Testis (tissue), 5 donors: Measurements from ENCODE around the gene DIAPH2. TPM values are rescaled to one million over a fixed set of nuclear protein-coding genes. Genes with fewer than 3 reads are reported as not detected.

ENCODE experiments used
- DNase-seq: peaks from one replicate; pipeline ENCODE4 v3.0.0-alpha.2; 2019
- H3K27ac ChIP-seq, 2 donors: fragments of 200-600 bp; sonication (generic); one replicate each; pipeline ENCODE4 v1.5.1; 2019
- H3K27me3 ChIP-seq: fragments of 200-600 bp; sonication (generic); one replicate; pipeline ENCODE4 v1.5.1; 2019
- H3K36me3 ChIP-seq: fragments of 200-600 bp; sonication (generic); one replicate; pipeline ENCODE4 v1.5.1; 2017; ENCODE audit warnings: low read depth; ENCODE audit errors: missing control alignments
- H3K4me1 ChIP-seq: fragments of 200-600 bp; sonication (generic); one replicate; pipeline ENCODE4 v1.5.1; 2019
- H3K4me3 ChIP-seq, 2 donors: fragments of 200-600 bp; sonication (generic); one replicate each; pipeline ENCODE4 v1.5.1; 2017 to 2019
- H3K9me3 ChIP-seq: fragments of 200-600 bp; sonication (generic); one replicate; pipeline ENCODE4 v1.5.1; 2017
- CTCF ChIP-seq, 3 experiments: fragments of 450-650 bp in 2 of 3; fragments of 200-600 bp in 1 of 3; sonication (generic) in 1 of 3; IDR thresholded peaks; one replicate each; pipeline ENCODE4 v1.5.1; 2016 to 2019; ENCODE audit warnings: antibody characterized with exemption in 3 of 3, mild to moderate bottlenecking in 2 of 3, moderate library complexity in 1 of 3
- POLR2A ChIP-seq: fragments of 450-650 bp; IDR thresholded peaks from one replicate; pipeline ENCODE4 v1.6.1; 2017; ENCODE audit warnings: antibody characterized with exemption, mild to moderate bottlenecking, moderate library complexity
- WGBS, 2 donors: methylation state at CpG; one replicate each; pipeline ENCODE4 v1.1.5; 2018; 5-methylcytosine and 5-hydroxymethylcytosine counted together
- intact Hi-C: fragments of 100-400 bp; cut with DNase I; formaldehyde crosslinking; loops from one replicate; pipeline ENCODE4 v1.15.1; 2023; ENCODE audit warnings: low total_unique reads
- long read RNA-seq, 2 donors: transcript quantifications; one replicate each; lab custom pipeline, GENCODE V29; 2026
- polyA plus RNA-seq: library from polyadenylated mRNA; stranded (reverse); fragments of 350-450 nt; fragmentation: Illumina TruSeq; extraction: RNeasy Lipid Tissue Mini Kit (QIAGEN cat#74804); gene quantifications from one replicate; pipeline ENCODE4 v1.2.3, GENCODE V29; 2014; ENCODE audit warnings: low read depth, low replicate concordance; ENCODE audit not compliant: insufficient read depth
- total RNA-seq, 2 donors: library from RNA; depleted of rRNA; stranded (reverse); fragments of >200 nt; gene quantifications; one replicate each; pipeline ENCODE4 v1.2.3, GENCODE V29; 2016

The DIAPH2 gene
- total RNA-seq: 10 to 100 TPM; 67.4 to 68.3 TPM
- polyA plus RNA-seq: 13.1 TPM
- long read RNA-seq, donor 1, partial matches to known transcripts: 0 of 1 reads
- long read RNA-seq, donor 1, other reads (novel, unspliced or antisense): 0 of 1 reads
- long read RNA-seq, donor 2: 0 reads

- Histone ChIP-seq H3K9me3 (no peaks in the 10 kb centered on the region), H3K4me3 (peak within 1 kb of the TSS; percentile 60 to 76), H3K27ac (peak within 1 kb of the TSS; percentile 77 to 81), H3K36me3 (no peaks in the 10 kb centered on the region), H3K27me3 (no peaks in the 10 kb centered on the region), H3K4me1 (no peaks in the 10 kb centered on the region)
- DNase-seq: peak; percentile 81
- WGBS, 2 donors: 0 to 8% methylated on average over 2 to 52 of the region's 57 CpGs
- intact Hi-C loops: no loop called here
- TF ChIP-seq CTCF (IDR thresholded peaks at IDR 0.05): peak in 1 of 3 experiments; percentile 18
- no peak for TF ChIP-seq POLR2A
Observed at GRCh38 chrX:96684339-96685209, at the start of gene DIAPH2. Gene DIAPH2, plus strand, starts transcription at chrX:96684842.

- Histone ChIP-seq H3K4me1 (no peaks in the 10 kb centered on the region), H3K9me3 (no peaks in the 10 kb centered on the region), H3K36me3 (no peaks in the 10 kb centered on the region), H3K4me3 (no peak overlapping the region), H3K27me3 (no peaks in the 10 kb centered on the region), H3K27ac (no peak overlapping the region)
- WGBS, 2 donors: 85 to 93% methylated on average over 2 of the region's 2 CpGs
- intact Hi-C loops: no loop called here
- TF ChIP-seq POLR2A: no peak
- no peak for TF ChIP-seq CTCF (IDR thresholded peaks at IDR 0.05)
- DNase-seq: no peak
Observed at GRCh38 chrX:96650023-96650422, 34.6 kb upstream of the DIAPH2 start.

- no peaks in the 10 kb centered on the region for H3K27me3 ChIP-seq
- intact Hi-C loops: no loop called here
- H3K36me3 ChIP-seq: no peaks in the 10 kb centered on the region
- H3K4me1 ChIP-seq: no peaks in the 10 kb centered on the region
- H3K27ac ChIP-seq: no peak overlapping the region
- TF ChIP-seq POLR2A (no peak), CTCF (IDR thresholded peaks at IDR 0.05) (no peak)
- WGBS, 2 donors: 74 to 89% methylated on average over 3 to 13 of the region's 20 CpGs
- no peaks in the 10 kb centered on the region for H3K9me3 ChIP-seq
- no peak overlapping the region for H3K4me3 ChIP-seq
- DNase-seq: no peak
Observed at GRCh38 chrX:96655947-96656623, 28.6 kb upstream of the DIAPH2 start.

GRCh38 chrX:96682516-96682915 lies 2.1 kb upstream of the DIAPH2 start:
- TF ChIP-seq POLR2A (no peak), CTCF (IDR thresholded peaks at IDR 0.05) (no peak)
- intact Hi-C loops: no loop called here
- 100% methylated on average over 3 to 4 of the region's 4 CpGs for WGBS, 2 donors

More at GRCh38 chrX:96682516-96682915, 2.1 kb upstream of the DIAPH2 start:
- Histone ChIP-seq H3K4me1 (no peaks in the 10 kb centered on the region), H3K36me3 (no peaks in the 10 kb centered on the region), H3K9me3 (no peaks in the 10 kb centered on the region), H3K4me3 (no peak overlapping the region), H3K27ac (no peak overlapping the region), H3K27me3 (no peaks in the 10 kb centered on the region)
- DNase-seq: no peak
